Stimulated activated naive CD8-positive, alpha-beta T cell treated with anti-CD3 and anti-CD28 coated beads, Interleukin-15, Interleukin-2, amounts not matched to agents 100 ng/mL and 50 ng/mL, for 24 hours (primary cell): ENCODE results near the gene PVALB.

Source experiments
- H3K27ac Mint-ChIP-seq: one replicate; pipeline ENCODE4 v1.8.0; 2021; ENCODE audit warnings: mild to moderate bottlenecking, mixed read lengths
- H3K27me3 Mint-ChIP-seq: one replicate; pipeline ENCODE4 v1.8.0; 2021; ENCODE audit warnings: mixed read lengths
- H3K36me3 Mint-ChIP-seq: one replicate; pipeline ENCODE4 v1.8.0; 2021; ENCODE audit warnings: low read depth, mixed read lengths
- H3K4me1 Mint-ChIP-seq: one replicate; pipeline ENCODE4 v1.8.0; 2021; ENCODE audit warnings: low read depth, mixed read lengths
- H3K4me3 Mint-ChIP-seq: one replicate; pipeline ENCODE4 v1.8.0; 2021; ENCODE audit warnings: mild to moderate bottlenecking, mixed read lengths
- H3K9me3 Mint-ChIP-seq: one replicate; pipeline ENCODE4 v1.8.0; 2021; ENCODE audit warnings: mixed read lengths

Gene PVALB

GRCh38 chr22:36753120-36753802 is 63.6 kb downstream of the PVALB start:
- H3K4me1 Mint-ChIP-seq = no peaks in the 10 kb centered on the region
- H3K27ac Mint-ChIP-seq = no peak overlapping the region
- H3K4me3 Mint-ChIP-seq = no peak overlapping the region
- H3K9me3 Mint-ChIP-seq = no peaks in the 10 kb centered on the region
- H3K36me3 Mint-ChIP-seq = no peaks in the 10 kb centered on the region
- peaks cover 19% of the 10 kb centered on the region for H3K27me3 Mint-ChIP-seq
